22Rv1 (cell line): ENCODE results near the gene MAT2A.
A peak's percentile ranks its signal among the peaks of the same experiment; 100 is the strongest.

ENCODE experiments used
- H3K27ac ChIP-seq: fragments of 450-650 bp; 2 replicates; pipeline ENCODE4 v1.5.1; 2017
- ZFX ChIP-seq: fragments of 450-650 bp; IDR thresholded peaks from 2 replicates; pipeline ENCODE4 v1.6.1; 2017; ENCODE audit warnings: antibody characterized with exemption, borderline replicate concordance
- TF ChIP-seq, protein P1 (sequence below): fragments of 450-650 bp; IDR thresholded peaks from 2 replicates; pipeline ENCODE4 v1.5.1; 2017; ENCODE audit warnings: mild to moderate bottlenecking

The MAT2A gene

DNA sequence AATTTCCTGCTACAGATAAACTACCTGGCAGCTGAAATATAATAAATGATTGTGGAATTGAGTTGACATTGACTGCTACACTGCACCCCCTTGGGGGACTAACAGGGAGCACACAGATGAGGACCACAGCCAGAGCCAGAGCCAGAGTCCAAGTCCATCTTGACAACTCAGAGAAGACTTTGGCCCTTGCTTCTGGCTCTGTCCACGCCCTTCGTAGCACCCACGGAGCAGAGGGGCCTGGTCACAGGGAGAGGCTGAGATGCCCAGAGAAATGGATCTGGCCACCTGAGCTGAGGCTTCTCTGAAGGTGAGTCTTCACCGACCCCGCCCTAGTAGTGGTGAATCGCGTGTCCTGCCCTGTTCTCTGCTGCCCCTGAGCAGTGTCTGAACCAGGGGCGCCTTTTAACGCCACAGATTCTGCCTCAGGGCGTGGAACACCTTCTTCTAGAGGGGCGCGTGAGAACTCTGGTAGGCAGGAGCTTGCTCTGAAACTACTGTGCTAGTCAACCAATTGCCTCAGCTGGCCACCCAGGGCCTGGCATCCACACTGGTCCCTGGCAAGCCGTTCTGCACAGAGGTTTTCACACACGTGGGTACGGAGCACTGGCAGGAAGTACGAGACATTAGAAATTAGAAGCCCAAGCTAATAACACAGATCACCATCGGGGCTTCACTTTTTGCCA, 35.7 kb upstream of the MAT2A start:
- TF ChIP-seq, protein P1, sequence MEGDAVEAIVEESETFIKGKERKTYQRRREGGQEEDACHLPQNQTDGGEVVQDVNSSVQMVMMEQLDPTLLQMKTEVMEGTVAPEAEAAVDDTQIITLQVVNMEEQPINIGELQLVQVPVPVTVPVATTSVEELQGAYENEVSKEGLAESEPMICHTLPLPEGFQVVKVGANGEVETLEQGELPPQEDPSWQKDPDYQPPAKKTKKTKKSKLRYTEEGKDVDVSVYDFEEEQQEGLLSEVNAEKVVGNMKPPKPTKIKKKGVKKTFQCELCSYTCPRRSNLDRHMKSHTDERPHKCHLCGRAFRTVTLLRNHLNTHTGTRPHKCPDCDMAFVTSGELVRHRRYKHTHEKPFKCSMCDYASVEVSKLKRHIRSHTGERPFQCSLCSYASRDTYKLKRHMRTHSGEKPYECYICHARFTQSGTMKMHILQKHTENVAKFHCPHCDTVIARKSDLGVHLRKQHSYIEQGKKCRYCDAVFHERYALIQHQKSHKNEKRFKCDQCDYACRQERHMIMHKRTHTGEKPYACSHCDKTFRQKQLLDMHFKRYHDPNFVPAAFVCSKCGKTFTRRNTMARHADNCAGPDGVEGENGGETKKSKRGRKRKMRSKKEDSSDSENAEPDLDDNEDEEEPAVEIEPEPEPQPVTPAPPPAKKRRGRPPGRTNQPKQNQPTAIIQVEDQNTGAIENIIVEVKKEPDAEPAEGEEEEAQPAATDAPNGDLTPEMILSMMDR, result no peak
- no peak for TF ChIP-seq ZFX
- no peak overlapping the region for H3K27ac ChIP-seq

DNA sequence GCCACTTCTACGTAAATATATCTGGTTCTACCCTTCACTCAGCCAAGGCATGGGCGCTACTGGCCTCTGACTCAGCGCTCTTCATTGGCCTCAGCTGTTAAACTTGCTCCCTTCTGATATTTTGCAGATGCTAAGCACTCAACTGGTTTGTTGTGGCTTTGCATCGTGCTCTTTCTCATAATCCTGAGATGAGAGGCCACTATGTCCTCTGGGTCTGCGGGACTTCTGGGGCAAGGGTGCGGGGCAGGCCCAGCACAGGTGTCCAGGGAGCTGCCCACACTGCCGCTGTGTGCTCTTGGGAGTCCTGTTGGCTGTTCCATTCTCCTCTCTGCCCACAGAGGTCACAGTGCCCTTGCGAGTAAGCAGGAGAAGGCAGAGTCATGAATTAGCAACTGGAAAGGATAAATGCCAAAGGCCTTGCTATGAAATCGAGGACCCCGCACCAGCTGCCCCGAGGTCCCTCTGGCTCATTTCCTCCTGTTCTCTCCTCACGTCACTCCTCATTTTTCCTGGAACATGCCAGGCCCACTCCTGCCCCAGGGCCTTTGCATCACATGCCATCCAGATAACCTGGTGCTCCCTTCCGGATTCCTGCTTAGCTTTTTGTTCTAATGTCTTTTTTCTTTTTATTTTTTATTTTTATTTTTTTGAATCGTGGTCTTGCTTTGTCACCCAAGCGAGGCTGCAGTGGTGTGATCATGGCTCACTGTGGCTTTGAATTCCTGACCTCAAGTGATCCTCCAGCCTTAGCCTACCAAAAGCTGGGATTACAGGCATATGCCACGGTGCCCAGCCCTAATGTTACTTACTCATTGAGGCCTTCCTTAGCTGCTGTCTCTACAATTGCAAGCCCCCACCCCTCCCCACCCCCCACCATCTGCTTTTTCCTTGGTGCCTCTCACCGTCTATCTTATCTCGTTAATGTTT, 34.9 kb upstream of the MAT2A start:
- H3K27ac ChIP-seq, result no peak overlapping the region
- TF ChIP-seq, protein P1, result no peak
- TF ChIP-seq ZFX, result no peak

DNA sequence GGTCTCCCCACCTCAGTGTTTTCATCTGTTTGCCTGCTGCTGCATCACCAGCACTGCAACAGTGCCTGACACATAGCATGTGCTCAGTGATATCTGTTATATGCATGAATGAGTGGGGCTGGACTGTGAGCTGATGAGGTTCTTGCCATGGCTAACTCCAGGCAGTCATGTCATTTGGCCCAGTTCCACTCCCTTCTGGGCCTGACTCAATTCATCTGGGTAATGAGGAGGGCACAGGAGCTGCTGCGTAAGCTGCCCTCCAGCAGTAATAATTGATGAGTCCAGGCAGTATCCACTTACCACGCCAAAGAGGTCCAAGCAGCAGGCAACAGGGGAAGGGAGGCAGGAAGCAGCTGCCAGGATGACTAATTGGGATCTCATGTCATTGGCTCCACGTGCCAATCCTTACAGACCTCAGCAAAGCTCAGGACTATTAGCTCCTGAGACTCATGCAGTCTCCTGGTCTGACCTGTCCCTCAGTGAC, 34.1 kb upstream of the MAT2A start:
- H3K27ac ChIP-seq, result no peak overlapping the region
- TF ChIP-seq, protein P1, result no peak
- no peak for TF ChIP-seq ZFX

- no peak overlapping the region for H3K27ac ChIP-seq
- TF ChIP-seq, protein P1, result no peak
- TF ChIP-seq ZFX, result no peak
Measured at GRCh38 chr2:85505551-85506238, 33.3 kb upstream of the MAT2A start.

DNA sequence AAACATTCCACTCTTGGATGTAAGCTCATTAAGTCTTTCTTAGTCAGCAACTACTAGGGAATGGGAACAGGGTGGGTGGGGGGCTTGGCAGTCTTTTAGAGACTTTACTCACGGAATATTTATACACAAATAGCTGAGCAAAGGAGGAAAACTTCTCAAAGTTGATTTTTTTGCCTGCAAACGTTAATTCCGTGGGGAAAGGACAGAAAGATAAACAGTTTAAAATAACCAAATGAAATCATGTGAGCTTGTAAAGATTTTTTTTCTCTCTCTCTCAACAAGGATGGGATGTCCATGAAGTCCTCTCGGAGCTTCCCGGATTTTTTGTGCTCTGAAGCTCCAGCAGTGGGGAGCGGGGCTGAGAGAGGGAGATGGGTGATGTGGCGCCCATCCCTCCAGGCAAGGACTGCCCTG, 32.2 kb upstream of the MAT2A start:
- no peak overlapping the region for H3K27ac ChIP-seq

GRCh38 chr2:85511008-85511811, 27.8 kb upstream of the MAT2A start:
- peak overlapping the region; percentile 81 for H3K27ac ChIP-seq
- TF ChIP-seq, protein P1, result no peak
- no peak for TF ChIP-seq ZFX

More for the DNA sequence above, 32.2 kb upstream of the MAT2A start:
- TF ChIP-seq, protein P1, result no peak
- no peak for TF ChIP-seq ZFX
